Naive thymus-derived CD8-positive, alpha-beta T cell (primary cell): ENCODE results near the gene ACTL10. TPM values are rescaled to one million over a fixed set of nuclear protein-coding genes. Genes with fewer than 3 reads are reported as not detected.
"Not testable (repeated sequence)": the region's sequence is repeated elsewhere in the genome, so short reads cannot be mapped to it uniquely, and the experiment has no call there.

Experiments
- ATAC-seq, 2 donors: fragments of 150-1000 bp; cut with Tn5 transposase in 1 of 2; sonication (Bioruptor Pico), chemical (Tn5 transposase) in 1 of 2; 1 replicate in 1 of 2; 2 replicates in 1 of 2; pipeline ENCODE4 v1.10.0; 2021; ENCODE audit warnings: mild to moderate bottlenecking in 2 of 2, moderate library complexity in 2 of 2
- POLR2A ChIA-PET: fragments of 350-600 bp; sonication (Branson Sonifier 250); formaldehyde crosslinking; loops from one replicate; lab custom pipeline; 2021; ENCODE audit warnings: antibody characterized with exemption; lab: Charles Lee
- DNase-seq, 10 donors: peaks; one replicate each; pipeline versions ENCODE4 v3.0.0 to v3.0.0-alpha.2; 2020 to 2022
- H3K27ac Mint-ChIP-seq, 10 donors: one replicate each; pipeline ENCODE4 v1.8.0; 2020 to 2022; ENCODE audit warnings: mild to moderate bottlenecking in 10 of 10, mixed read lengths in 10 of 10, moderate library complexity in 4 of 10, inconsistent platforms in 1 of 10
- H3K27me3 Mint-ChIP-seq, 5 donors: one replicate each; pipeline ENCODE4 v1.8.0; 2021 to 2022; ENCODE audit warnings: mixed read lengths in 5 of 5
- H3K36me3 Mint-ChIP-seq, 3 donors: one replicate each; pipeline ENCODE4 v1.8.0; 2020 to 2022; ENCODE audit warnings: mixed read lengths in 3 of 3, mild to moderate bottlenecking in 2 of 3, inconsistent platforms in 1 of 3
- H3K4me1 Mint-ChIP-seq, 4 donors: one replicate each; pipeline ENCODE4 v1.8.0; 2021 to 2022; ENCODE audit warnings: mixed read lengths in 4 of 4
- H3K4me3 Mint-ChIP-seq, 10 donors: one replicate each; pipeline ENCODE4 v1.8.0; 2020 to 2022; ENCODE audit warnings: mild to moderate bottlenecking in 10 of 10, mixed read lengths in 10 of 10, moderate library complexity in 6 of 10, inconsistent platforms in 1 of 10
- H3K9me3 Mint-ChIP-seq, 9 donors: one replicate each; pipeline ENCODE4 v1.8.0; 2020 to 2022; ENCODE audit warnings: mixed read lengths in 9 of 9, mild to moderate bottlenecking in 3 of 9, inconsistent platforms in 1 of 9, moderate library complexity in 1 of 9
- polyA plus RNA-seq, 3 donors: library from polyadenylated mRNA; unstranded; fragments of 300-500 nt; fragmentation: Illumina TruSeq; gene quantifications; one replicate each; pipeline ENCODE4 v1.2.3, GENCODE V29; 2021
- total RNA-seq, 8 experiments: library from RNA in 2 of 8; stranded (reverse) in 2 of 8; gene quantifications; one replicate each; pipeline ENCODE4 v1.2.3 and lab custom pipeline; 2021 to 2026

Gene ACTL10
- total and polyA plus RNA-seq, 5 experiments from 2014 or later, result 1.8 to 4.5 (median 3.2) TPM

- no peaks in the 10 kb centered on the region for H3K9me3 Mint-ChIP-seq
- no peak for DNase-seq
- H3K4me1 Mint-ChIP-seq, result peaks cover 0 to 4% (median 2%) of the 10 kb centered on the region in 4 donors
- no peaks in the 10 kb centered on the region for H3K27me3 Mint-ChIP-seq
- POLR2A ChIA-PET, result no interaction called here
- H3K4me3 Mint-ChIP-seq, result no peak overlapping the region
- H3K27ac Mint-ChIP-seq, result peak overlapping the region in 1 of 10 donors; percentile 57
- H3K36me3 Mint-ChIP-seq, result peaks cover 0 to 75% (median 15%) of the 10 kb centered on the region in 3 donors
- no peak for ATAC-seq
Observed at GRCh38 chr20:33636776-33637175, 30.0 kb upstream of the ACTL10 start.

- no peak overlapping the region for H3K4me3 Mint-ChIP-seq
- no peak for DNase-seq
- H3K27me3 Mint-ChIP-seq, result no peaks in the 10 kb centered on the region
- H3K27ac Mint-ChIP-seq, result peak overlapping the region in 1 of 10 donors; percentile 39
- H3K4me1 Mint-ChIP-seq, result peaks cover 0 to 2% (median 0%) of the 10 kb centered on the region in 4 donors
- POLR2A ChIA-PET, result interaction anchor here (1.0 to 1.5 kb wide), 2 partner anchors 12 to 150 kb away, joined by 4 to 7 read pairs; partner anchors contain the start of gene CBFA2T2
- no peaks in the 10 kb centered on the region for H3K9me3 Mint-ChIP-seq
- H3K36me3 Mint-ChIP-seq, result peaks cover 0 to 76% (median 12%) of the 10 kb centered on the region in 3 donors
- no peak for ATAC-seq
Observed at GRCh38 chr20:33640287-33640686, 26.5 kb upstream of the ACTL10 start.

- Mint-ChIP-seq H3K9me3 (no peaks in the 10 kb centered on the region), H3K4me1 (peaks cover 0 to 20% (median 6%) of the 10 kb centered on the region in 4 donors), H3K27ac (peak overlapping the region in 1 of 10 donors; percentile 59), H3K27me3 (no peaks in the 10 kb centered on the region), H3K4me3 (no peak overlapping the region), H3K36me3 (peaks cover 0 to 56% (median 14%) of the 10 kb centered on the region in 3 donors)
- DNase-seq, result no peak
- POLR2A ChIA-PET, result interaction anchor here (0.6 kb wide), 1 partner anchor 201 kb away, joined by 3 read pairs; the partner anchor contains the start of gene SNTA1
- no peak for ATAC-seq
Observed at GRCh38 chr20:33644313-33645071, 22.3 kb upstream of the ACTL10 start.

GRCh38 chr20:33645072-33645358, 21.7 kb upstream of the ACTL10 start:
- POLR2A ChIA-PET, result interaction anchor here (0.6 kb wide), 1 partner anchor 201 kb away, joined by 3 read pairs; the partner anchor contains the start of gene SNTA1
- Mint-ChIP-seq H3K9me3 (no peaks in the 10 kb centered on the region), H3K4me1 (peaks cover 0 to 20% (median 7%) of the 10 kb centered on the region in 4 donors), H3K36me3 (peaks cover 0 to 51% (median 10%) of the 10 kb centered on the region in 3 donors), H3K4me3 (no peak overlapping the region), H3K27me3 (no peaks in the 10 kb centered on the region), H3K27ac (no peak overlapping the region)
- DNase-seq (no peak), ATAC-seq (no peak)

GRCh38 chr20:33645396-33645795, 21.3 kb upstream of the ACTL10 start:
- Mint-ChIP-seq H3K9me3 (no peaks in the 10 kb centered on the region), H3K4me1 (peaks cover 0 to 20% (median 7%) of the 10 kb centered on the region in 4 donors), H3K36me3 (peaks cover 0 to 47% (median 7%) of the 10 kb centered on the region in 3 donors), H3K27me3 (no peaks in the 10 kb centered on the region), H3K4me3 (no peak overlapping the region), H3K27ac (no peak overlapping the region)
- no peak for DNase-seq
- POLR2A ChIA-PET, result no interaction called here
- no peak for ATAC-seq

- peaks cover 0 to 39% (median 7%) of the 10 kb centered on the region in 3 donors for H3K36me3 Mint-ChIP-seq
Observed at GRCh38 chr20:33646191-33646590, 20.6 kb upstream of the ACTL10 start.

GRCh38 chr20:33646959-33647602, 19.7 kb upstream of the ACTL10 start:
- not testable (repeated sequence) for H3K9me3 Mint-ChIP-seq, ATAC-seq, H3K4me3 Mint-ChIP-seq, H3K27me3 Mint-ChIP-seq, DNase-seq
- POLR2A ChIA-PET, result interaction anchor here (0.7 kb wide), 1 partner anchor 22 kb away, joined by 4 read pairs; no protein-coding TSS in a partner anchor
- Mint-ChIP-seq H3K36me3 (peaks cover 0 to 34% (median 7%) of the 10 kb centered on the region in 3 donors), H3K4me1 (peaks cover 0 to 20% (median 7%) of the 10 kb centered on the region in 4 donors), H3K27ac (peak overlapping the region in 1 of 10 donors; percentile 2)

More at GRCh38 chr20:33646191-33646590, 20.6 kb upstream of the ACTL10 start:
- POLR2A ChIA-PET, result interaction anchor here (0.7 kb wide), 1 partner anchor 21 kb away, joined by 4 read pairs; no protein-coding TSS in a partner anchor
- no peak for DNase-seq
- no peak for ATAC-seq
- Mint-ChIP-seq H3K9me3 (no peaks in the 10 kb centered on the region), H3K4me3 (no peak overlapping the region), H3K27ac (peak overlapping the region in 1 of 10 donors; percentile 43), H3K27me3 (no peaks in the 10 kb centered on the region), H3K4me1 (peaks cover 0 to 20% (median 7%) of the 10 kb centered on the region in 4 donors)

GRCh38 chr20:33647603-33648395, 18.9 kb upstream of the ACTL10 start:
- H3K9me3 Mint-ChIP-seq, result no peaks in the 10 kb centered on the region
- H3K27me3 Mint-ChIP-seq, result no peaks in the 10 kb centered on the region
- H3K4me1 Mint-ChIP-seq, result peaks cover 0 to 20% (median 7%) of the 10 kb centered on the region in 4 donors
- peaks cover 0 to 27% (median 7%) of the 10 kb centered on the region in 3 donors for H3K36me3 Mint-ChIP-seq
- ATAC-seq (no peak), DNase-seq (no peak)
- POLR2A ChIA-PET, result no interaction called here
- peak overlapping the region in 5 of 10 donors; percentile 29 to 85 (median 52) for H3K27ac Mint-ChIP-seq
- peak overlapping the region in 1 of 10 donors; percentile 24 for H3K4me3 Mint-ChIP-seq

- peaks cover 0 to 21% (median 7%) of the 10 kb centered on the region in 3 donors for H3K36me3 Mint-ChIP-seq
- peaks cover 3 to 26% (median 10%) of the 10 kb centered on the region in 4 donors for H3K4me1 Mint-ChIP-seq
- H3K27me3 Mint-ChIP-seq, result no peaks in the 10 kb centered on the region
- ATAC-seq, result no peak
- H3K9me3 Mint-ChIP-seq, result no peaks in the 10 kb centered on the region
- no peak overlapping the region for H3K27ac Mint-ChIP-seq
- no peak overlapping the region for H3K4me3 Mint-ChIP-seq
- DNase-seq, result no peak
- POLR2A ChIA-PET, result no interaction called here
Observed at GRCh38 chr20:33648396-33649004, 18.2 kb upstream of the ACTL10 start.

GRCh38 chr20:33649201-33649681, 17.5 kb upstream of the ACTL10 start:
- no peak overlapping the region for H3K4me3 Mint-ChIP-seq
- no peak for ATAC-seq
- no peaks in the 10 kb centered on the region for H3K27me3 Mint-ChIP-seq
- no peaks in the 10 kb centered on the region for H3K9me3 Mint-ChIP-seq
- H3K36me3 Mint-ChIP-seq, result peaks cover 0 to 21% (median 7%) of the 10 kb centered on the region in 3 donors
- POLR2A ChIA-PET, result no interaction called here
- H3K4me1 Mint-ChIP-seq, result peaks cover 6 to 27% (median 11%) of the 10 kb centered on the region in 4 donors
- DNase-seq, result no peak
- no peak overlapping the region for H3K27ac Mint-ChIP-seq

GRCh38 chr20:33650111-33650752, 16.5 kb upstream of the ACTL10 start:
- H3K9me3 Mint-ChIP-seq, result no peaks in the 10 kb centered on the region
- ATAC-seq (no peak), DNase-seq (no peak)
- H3K27me3 Mint-ChIP-seq, result no peaks in the 10 kb centered on the region
- H3K4me1 Mint-ChIP-seq, result peaks cover 6 to 27% (median 11%) of the 10 kb centered on the region in 4 donors
- POLR2A ChIA-PET, result interaction anchor here (0.6 kb wide), 1 partner anchor 211 kb away, joined by 3 read pairs; no protein-coding TSS in a partner anchor
- no peak overlapping the region for H3K4me3 Mint-ChIP-seq
- peaks cover 0 to 13% (median 7%) of the 10 kb centered on the region in 3 donors for H3K36me3 Mint-ChIP-seq
- H3K27ac Mint-ChIP-seq, result peak overlapping the region in 3 of 10 donors; percentile 31 to 74 (median 38)
